ENCODE measurements around the gene CFAP97D2. TPM values are rescaled to one million over a fixed set of nuclear protein-coding genes. Genes with fewer than 3 reads are reported as not detected.
A peak's percentile ranks its signal among the peaks of the same experiment; 100 is the strongest.

The CFAP97D2 gene
- total RNA-seq, 1 donor from 2014 or later = not detected

DNA sequence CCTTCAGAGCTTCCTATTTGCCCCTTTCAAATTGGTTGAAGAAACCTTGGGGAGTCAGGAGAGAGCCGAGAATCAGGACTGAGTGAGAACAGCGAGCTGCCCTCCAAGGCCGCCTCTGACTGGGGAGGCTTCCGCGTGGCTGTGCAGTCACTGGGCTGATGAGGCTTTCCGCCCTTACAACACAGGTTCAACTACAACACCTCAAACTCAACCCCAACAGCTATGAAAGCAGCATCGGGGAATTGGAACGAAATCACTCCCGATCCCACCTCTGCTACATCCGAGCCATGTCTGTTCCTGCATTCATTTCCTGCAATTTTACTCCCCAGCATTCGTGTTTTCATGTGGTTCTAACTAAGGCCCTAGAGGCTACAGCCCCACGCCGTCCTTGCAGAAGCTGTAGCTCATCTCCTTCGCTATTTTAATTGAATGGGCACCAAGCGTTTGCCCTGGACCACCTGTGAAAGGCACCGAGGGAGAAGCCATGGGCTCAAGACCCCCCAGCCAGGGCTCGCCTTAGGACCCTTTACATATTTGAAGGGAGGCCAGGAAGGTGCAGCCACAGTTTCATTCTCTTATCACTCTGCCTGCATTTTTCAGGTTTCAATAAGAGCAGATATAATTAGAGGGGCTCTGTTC is 34.3 kb upstream of the CFAP97D2 start:
- intact Hi-C loops (cut with micrococcal nuclease) = no loop called here
- H3K27ac Mint-ChIP-seq = no peak overlapping the region
- DNase-seq (no peak), ATAC-seq (ENCODE audit: low read depth) (no peak)
- no peaks in the 10 kb centered on the region for H3K9me3 Mint-ChIP-seq
- ChIA-PET POLR2A (interaction anchor here (2.0 kb wide), 1 partner anchor 14 kb away, joined by 8 read pairs; no protein-coding TSS in a partner anchor), CTCF (interaction anchor here (0.8 to 2.4 kb wide), 4 partner anchors 14 to 82 kb away, joined by 3 to 7 read pairs (median 4); no protein-coding TSS in a partner anchor)
- TF ChIP-seq, protein P1, sequence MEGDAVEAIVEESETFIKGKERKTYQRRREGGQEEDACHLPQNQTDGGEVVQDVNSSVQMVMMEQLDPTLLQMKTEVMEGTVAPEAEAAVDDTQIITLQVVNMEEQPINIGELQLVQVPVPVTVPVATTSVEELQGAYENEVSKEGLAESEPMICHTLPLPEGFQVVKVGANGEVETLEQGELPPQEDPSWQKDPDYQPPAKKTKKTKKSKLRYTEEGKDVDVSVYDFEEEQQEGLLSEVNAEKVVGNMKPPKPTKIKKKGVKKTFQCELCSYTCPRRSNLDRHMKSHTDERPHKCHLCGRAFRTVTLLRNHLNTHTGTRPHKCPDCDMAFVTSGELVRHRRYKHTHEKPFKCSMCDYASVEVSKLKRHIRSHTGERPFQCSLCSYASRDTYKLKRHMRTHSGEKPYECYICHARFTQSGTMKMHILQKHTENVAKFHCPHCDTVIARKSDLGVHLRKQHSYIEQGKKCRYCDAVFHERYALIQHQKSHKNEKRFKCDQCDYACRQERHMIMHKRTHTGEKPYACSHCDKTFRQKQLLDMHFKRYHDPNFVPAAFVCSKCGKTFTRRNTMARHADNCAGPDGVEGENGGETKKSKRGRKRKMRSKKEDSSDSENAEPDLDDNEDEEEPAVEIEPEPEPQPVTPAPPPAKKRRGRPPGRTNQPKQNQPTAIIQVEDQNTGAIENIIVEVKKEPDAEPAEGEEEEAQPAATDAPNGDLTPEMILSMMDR (IDR thresholded peaks at IDR 0.05) = no peak
- H3K4me1 Mint-ChIP-seq = peaks cover 20% of the 10 kb centered on the region
- H3K4me3 Mint-ChIP-seq = peak overlapping the region; percentile 12
- no peaks in the 10 kb centered on the region for H3K27me3 Mint-ChIP-seq
- H3K36me3 Mint-ChIP-seq (ENCODE audit: low read depth) = no peaks in the 10 kb centered on the region

DNA sequence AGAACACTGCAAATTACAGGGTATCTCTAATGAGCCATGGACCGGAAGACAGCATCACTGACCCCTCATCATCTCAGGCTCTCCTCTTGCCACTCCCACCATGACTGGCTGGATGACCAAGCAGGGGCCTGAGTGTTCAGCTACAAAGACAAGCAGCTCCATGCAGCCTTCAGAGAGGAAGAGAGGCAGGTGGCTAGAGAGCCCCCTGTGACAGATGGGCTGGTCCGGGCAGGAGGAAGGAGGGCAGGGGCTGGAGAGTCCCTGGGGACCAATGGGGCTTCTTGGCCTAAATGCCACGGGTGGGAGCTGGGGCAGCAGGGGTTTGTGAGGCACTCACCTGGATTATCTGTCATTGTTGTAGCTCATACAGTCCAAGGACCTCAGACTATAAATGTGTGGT is 33.8 kb upstream of the CFAP97D2 start:
- intact Hi-C loops (cut with micrococcal nuclease) = no loop called here
- Mint-ChIP-seq H3K4me3 (no peak overlapping the region), H3K9me3 (no peaks in the 10 kb centered on the region), H3K27ac (peak overlapping the region; percentile 25), H3K36me3 (ENCODE audit: low read depth) (no peaks in the 10 kb centered on the region), H3K4me1 (peaks cover 20% of the 10 kb centered on the region), H3K27me3 (no peaks in the 10 kb centered on the region)
- ATAC-seq (ENCODE audit: low read depth) = no peak
- TF ChIP-seq, protein P1 (IDR thresholded peaks at IDR 0.05) = no peak
- DNase-seq = no peak
- CTCF ChIA-PET = interaction anchor here (0.8 to 2.4 kb wide), 4 partner anchors 14 to 81 kb away, joined by 3 to 7 read pairs (median 4); no protein-coding TSS in a partner anchor
- POLR2A ChIA-PET = interaction anchor here (2.0 kb wide), 1 partner anchor 14 kb away, joined by 8 read pairs; no protein-coding TSS in a partner anchor

DNA sequence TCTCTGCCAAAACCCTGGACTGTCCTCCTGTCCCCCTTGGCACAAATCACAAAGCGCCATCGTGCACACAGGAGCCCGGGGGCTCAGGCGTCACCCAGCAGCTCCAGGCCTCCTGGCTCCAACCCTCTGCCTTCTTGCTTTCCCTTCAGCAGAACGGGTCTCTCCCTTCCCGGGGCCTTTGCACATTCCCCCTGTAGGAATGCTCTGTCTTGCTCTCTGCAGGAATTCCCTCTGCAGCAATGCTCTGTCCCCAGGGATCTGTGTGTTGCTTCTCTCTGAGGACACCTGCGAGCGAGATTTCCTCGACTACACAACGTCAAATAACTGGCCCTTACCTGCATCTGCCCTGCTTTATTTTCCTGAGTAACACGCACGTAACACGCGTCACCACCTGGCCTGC is 33.3 kb upstream of the CFAP97D2 start:
- H3K27ac Mint-ChIP-seq = peak overlapping the region; percentile 26

DNA sequence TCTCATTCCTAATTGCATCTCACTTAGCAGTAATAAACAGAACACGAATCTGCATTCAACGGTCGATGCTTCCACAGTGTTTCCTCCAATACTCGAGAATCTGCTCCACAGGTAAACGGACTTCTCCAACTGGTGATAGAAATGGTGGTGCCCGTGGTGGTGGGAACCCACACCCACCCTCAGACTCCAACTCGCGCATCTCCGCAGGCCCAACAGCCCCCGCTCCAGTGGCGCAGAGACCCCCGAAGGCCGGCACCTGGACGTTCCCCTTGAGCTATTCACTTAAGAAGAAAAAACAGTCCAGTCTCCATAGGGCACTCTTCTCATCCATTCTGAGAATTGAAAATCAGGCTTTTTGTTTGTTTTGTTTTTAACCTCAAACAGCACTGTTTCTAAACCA is 32.9 kb upstream of the CFAP97D2 start:
- H3K36me3 Mint-ChIP-seq (ENCODE audit: low read depth) = no peaks in the 10 kb centered on the region
- TF ChIP-seq, protein P1 (IDR thresholded peaks at IDR 0.05) = no peak
- no peak for ATAC-seq (ENCODE audit: low read depth)
- intact Hi-C loops (cut with micrococcal nuclease) = loop anchor here (1.0 kb wide), 1 partner anchor 8 kb away; no protein-coding TSS in a partner anchor
- no peaks in the 10 kb centered on the region for H3K9me3 Mint-ChIP-seq
- H3K4me3 Mint-ChIP-seq = peak overlapping the region; percentile 1
- no peak for DNase-seq
- peaks cover 20% of the 10 kb centered on the region for H3K4me1 Mint-ChIP-seq
- ChIA-PET CTCF (interaction anchor here (2.4 kb wide), 1 partner anchor 77 kb away, joined by 6 read pairs; no protein-coding TSS in a partner anchor), POLR2A (interaction anchor here (0.8 to 1.0 kb wide), 2 partner anchors 11 to 15 kb away, joined by 3 read pairs; no protein-coding TSS in a partner anchor)
- no peaks in the 10 kb centered on the region for H3K27me3 Mint-ChIP-seq
- H3K27ac Mint-ChIP-seq = no peak overlapping the region

More for the DNA sequence above, 33.3 kb upstream of the CFAP97D2 start:
- Mint-ChIP-seq H3K27me3 (no peaks in the 10 kb centered on the region), H3K4me1 (peaks cover 20% of the 10 kb centered on the region), H3K4me3 (peak overlapping the region; percentile 1), H3K36me3 (ENCODE audit: low read depth) (no peaks in the 10 kb centered on the region), H3K9me3 (no peaks in the 10 kb centered on the region)
- ATAC-seq (ENCODE audit: low read depth) = no peak
- intact Hi-C loops (cut with micrococcal nuclease) = loop anchor here (1.0 kb wide), 1 partner anchor 9 kb away; no protein-coding TSS in a partner anchor
- TF ChIP-seq, protein P1 (IDR thresholded peaks at IDR 0.05) = no peak
- CTCF ChIA-PET = interaction anchor here (0.8 to 2.4 kb wide), 2 partner anchors 16 to 78 kb away, joined by 3 to 6 read pairs; no protein-coding TSS in a partner anchor
- POLR2A ChIA-PET = interaction anchor here (2.0 kb wide), 1 partner anchor 15 kb away, joined by 8 read pairs; no protein-coding TSS in a partner anchor
- no peak for DNase-seq

DNA sequence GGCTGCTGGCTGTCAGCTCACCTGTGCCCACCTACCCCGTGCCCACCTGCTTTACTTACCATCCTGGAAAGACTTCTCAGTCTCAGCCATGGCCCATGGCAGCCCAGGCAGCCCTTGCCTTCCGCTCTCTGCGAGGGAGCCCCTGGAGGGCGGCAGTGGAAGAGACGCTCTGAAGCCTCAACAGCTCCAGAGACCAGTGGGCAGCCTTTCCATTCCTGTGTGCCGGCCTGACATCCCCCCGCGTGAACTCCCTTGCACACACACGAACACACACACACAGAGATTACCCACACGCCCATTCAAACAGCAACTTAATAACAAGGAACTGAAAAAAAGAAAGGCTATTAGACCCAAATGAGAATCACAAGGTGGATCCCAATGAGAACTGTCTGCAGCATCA is 32.4 kb upstream of the CFAP97D2 start:
- CTCF ChIA-PET = interaction anchor here (2.4 kb wide), 1 partner anchor 77 kb away, joined by 6 read pairs; no protein-coding TSS in a partner anchor
- ATAC-seq (ENCODE audit: low read depth) (peak; percentile 16), DNase-seq (no peak)
- Mint-ChIP-seq H3K9me3 (no peaks in the 10 kb centered on the region), H3K4me3 (peak overlapping the region; percentile 1), H3K36me3 (ENCODE audit: low read depth) (no peaks in the 10 kb centered on the region), H3K4me1 (peaks cover 20% of the 10 kb centered on the region), H3K27me3 (no peaks in the 10 kb centered on the region), H3K27ac (peak overlapping the region; percentile 38)
- POLR2A ChIA-PET = interaction anchor here (0.8 to 1.0 kb wide), 2 partner anchors 11 to 14 kb away, joined by 3 read pairs; no protein-coding TSS in a partner anchor
- intact Hi-C loops (cut with micrococcal nuclease) = loop anchor here (1.0 kb wide), 1 partner anchor 8 kb away; no protein-coding TSS in a partner anchor
- TF ChIP-seq, protein P1 (IDR thresholded peaks at IDR 0.05) = no peak

Data from activated B cell treated with CpG ODN at 0.5 μM for 24 hours (primary cell).